ENCODE measurements around the gene CKB.
"Not testable (repeated sequence)": the region's sequence is repeated elsewhere in the genome, so short reads cannot be mapped to it uniquely, and the experiment has no call there.

The CKB gene

DNA sequence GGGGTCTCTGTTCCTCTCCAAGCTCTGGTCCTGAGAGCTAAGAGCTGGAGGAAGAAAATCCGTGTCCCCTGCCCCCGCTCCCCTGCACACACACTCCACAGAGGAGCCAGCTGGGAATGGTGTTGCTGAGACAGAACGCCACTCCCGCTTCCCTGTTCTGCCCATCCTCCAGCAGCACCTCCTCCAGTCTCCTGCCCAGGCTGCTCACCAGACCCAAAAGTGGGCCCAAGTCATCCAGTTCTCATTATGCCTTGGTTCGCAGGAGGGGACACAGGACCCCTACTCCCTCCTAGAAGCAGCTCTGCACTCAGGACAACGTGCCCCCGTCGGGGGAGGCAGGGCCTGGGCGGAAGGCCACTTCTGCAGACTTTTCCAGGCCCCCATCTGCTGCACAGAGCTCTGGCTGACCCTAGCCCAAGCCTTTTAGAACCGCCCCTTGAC lies 5.5 kb upstream of the CKB start:
- no peak for DNase-seq (ENCODE audit: low read depth in 1 of 2, low spot score in 1 of 2)

- DNase-seq (ENCODE audit: low read depth in 1 of 2, low spot score in 1 of 2) = no peak
Measured at GRCh38 chr14:103527408-103528145, 4.9 kb upstream of the CKB start.

DNA sequence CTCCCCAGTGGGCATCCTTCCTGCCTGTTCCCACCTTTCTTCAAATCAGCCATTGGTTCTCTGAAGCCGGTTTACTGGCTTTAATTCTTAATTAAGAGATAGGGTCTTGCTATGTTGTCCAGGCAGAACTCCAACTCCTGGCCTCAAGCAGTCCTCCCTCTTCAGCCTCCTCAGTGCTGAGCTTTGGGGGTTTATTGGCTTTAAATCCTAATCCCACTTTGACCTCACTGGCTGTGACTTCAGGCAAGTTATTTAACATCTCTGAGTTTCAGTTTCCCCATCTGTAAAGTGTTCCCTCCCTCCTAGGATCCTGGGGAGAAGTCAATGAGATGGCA lies 4.3 kb upstream of the CKB start:
- DNase-seq (ENCODE audit: low read depth in 1 of 2, low spot score in 1 of 2) = no peak

- DNase-seq (ENCODE audit: low read depth in 1 of 2, low spot score in 1 of 2) = no peak
Measured at GRCh38 chr14:103526247-103526913, 3.8 kb upstream of the CKB start.

DNA sequence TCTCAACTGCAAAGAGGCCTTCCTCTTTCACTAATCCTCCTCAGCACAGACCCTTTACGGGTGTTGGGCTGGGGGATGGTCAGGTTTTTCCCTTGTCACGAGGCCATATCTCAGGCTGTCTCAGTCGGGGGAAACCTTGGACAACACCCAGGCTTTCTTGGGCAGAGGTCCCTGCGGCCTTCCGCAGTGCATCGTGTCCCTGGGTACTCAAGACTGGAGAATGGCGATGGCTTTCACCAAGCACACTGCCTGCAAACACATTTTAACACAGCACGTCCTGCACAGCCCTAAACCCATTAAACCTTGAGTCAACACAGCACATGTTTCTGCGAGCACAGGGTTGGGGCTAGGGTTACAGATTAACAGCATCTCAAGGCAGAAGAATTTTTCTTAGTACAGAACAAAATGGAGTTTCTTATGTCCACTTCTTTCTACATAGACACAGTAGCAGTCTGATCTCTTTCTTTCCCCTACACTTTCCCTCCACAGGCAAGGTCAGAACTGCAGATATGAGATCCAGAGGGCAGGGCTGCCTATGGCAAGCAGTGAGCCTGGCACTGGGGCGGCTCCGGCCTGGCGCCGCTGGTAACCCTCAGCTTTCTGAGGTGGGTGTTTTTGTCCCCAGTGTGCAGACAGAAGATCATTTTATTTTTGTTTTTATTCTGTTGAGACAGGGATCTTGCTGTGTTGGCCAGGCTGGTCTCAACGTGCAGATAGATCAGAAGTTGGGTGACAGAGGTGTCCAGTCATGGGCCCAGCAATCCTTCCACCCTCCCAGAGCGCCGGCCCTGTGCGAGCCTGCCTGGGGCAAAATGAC lies 3.0 kb upstream of the CKB start:
- not testable (repeated sequence) for DNase-seq (ENCODE audit: low read depth in 1 of 2, low spot score in 1 of 2)

DNA sequence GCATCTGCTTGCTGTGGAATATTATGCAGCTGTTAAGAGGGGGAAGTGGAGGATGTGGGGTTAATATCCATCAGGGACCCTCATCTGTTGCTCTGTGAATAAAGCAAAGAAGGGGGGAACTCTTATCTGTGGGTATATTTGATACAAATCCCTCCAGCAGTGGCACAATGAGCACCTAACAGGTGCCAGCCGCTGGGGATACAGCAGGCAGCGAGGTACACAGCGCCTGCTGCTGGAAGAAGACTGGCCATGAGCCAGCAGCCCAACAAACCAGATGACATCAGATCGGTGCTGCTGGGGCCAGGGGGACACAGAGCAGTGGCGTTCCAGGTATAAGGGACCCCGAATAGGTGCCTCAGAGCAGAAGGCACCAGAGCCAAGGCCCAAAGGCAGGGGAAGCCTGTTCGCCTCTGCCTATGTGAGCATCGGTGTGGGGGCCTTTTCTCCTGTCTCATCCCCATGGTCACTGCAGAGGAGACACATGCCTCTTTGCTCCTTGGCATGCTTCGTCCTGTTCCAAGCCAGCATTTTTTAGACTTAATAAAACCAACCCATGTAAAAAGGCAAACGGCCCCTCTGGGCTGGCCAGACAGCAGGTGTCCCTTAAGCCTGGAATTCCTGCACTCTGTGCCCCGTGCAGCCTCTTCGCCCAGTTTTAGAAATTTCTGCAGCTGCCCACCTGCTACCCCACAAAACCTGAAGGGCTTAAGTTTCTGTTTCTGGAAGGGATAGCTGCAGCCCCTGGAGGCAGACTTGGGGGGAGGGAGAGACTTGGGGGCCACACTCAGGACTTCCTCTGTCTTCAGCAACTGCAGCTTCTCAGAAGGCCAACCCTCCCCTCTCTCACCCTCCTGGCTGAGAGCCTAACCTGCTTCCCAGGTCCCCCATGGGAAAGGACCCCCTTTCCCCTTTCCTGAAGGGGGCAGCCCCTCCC lies 1.6 kb upstream of the CKB start:
- no peak for DNase-seq (ENCODE audit: low read depth in 1 of 2, low spot score in 1 of 2)

DNA sequence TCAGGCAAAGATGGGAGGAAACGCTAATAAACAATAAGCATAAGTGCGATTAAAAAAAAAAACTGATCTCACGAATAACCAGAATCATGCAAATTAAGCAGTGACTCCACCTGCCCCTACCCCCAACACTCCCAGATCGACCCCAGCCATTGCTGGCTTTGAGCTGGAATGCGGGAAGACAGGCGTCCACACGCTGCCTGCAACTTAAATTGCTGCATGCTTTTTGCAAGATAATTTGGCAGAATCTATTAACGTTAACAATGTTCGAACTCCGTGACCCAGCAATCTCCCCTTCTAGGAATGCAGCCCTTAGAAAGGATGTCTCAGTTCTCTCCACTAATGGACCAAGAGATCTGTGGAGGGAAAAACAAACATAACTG lies 935 bp upstream of the CKB start:
- no peak for DNase-seq (ENCODE audit: low read depth in 1 of 2, low spot score in 1 of 2)

GRCh38 chr14:103521951-103522563 lies 573 bp downstream of the CKB start:
- DNase-seq (ENCODE audit: low read depth in 1 of 2, low spot score in 1 of 2) = no peak

DNA sequence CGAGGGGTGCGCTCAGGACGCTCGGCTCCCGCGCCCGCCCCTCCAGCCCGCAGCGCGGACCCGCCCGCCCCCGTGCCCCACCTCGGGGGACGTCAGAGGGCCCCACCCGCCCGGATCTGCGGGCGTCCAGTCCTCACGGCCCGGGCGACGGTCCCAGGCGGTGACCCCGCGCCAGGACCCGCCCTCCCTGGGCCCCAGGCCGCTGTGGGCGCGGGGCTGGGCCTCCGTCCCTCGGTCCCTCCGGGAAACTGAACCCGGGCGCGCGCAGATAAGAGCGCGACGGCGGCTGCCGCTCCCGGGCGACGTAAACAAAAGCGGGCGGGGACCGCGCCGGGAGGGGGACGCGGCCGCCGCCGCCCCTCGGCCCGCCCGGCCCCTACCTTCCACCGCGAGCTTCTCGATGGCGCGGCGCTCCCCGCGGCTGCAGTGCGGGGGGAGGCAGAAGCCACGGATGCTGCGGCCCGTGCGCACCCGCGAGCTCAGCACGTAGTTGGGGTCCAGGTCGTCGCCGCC lies 1.1 kb downstream of the CKB start:
- no peak for DNase-seq (ENCODE audit: low read depth in 1 of 2, low spot score in 1 of 2)

DNA sequence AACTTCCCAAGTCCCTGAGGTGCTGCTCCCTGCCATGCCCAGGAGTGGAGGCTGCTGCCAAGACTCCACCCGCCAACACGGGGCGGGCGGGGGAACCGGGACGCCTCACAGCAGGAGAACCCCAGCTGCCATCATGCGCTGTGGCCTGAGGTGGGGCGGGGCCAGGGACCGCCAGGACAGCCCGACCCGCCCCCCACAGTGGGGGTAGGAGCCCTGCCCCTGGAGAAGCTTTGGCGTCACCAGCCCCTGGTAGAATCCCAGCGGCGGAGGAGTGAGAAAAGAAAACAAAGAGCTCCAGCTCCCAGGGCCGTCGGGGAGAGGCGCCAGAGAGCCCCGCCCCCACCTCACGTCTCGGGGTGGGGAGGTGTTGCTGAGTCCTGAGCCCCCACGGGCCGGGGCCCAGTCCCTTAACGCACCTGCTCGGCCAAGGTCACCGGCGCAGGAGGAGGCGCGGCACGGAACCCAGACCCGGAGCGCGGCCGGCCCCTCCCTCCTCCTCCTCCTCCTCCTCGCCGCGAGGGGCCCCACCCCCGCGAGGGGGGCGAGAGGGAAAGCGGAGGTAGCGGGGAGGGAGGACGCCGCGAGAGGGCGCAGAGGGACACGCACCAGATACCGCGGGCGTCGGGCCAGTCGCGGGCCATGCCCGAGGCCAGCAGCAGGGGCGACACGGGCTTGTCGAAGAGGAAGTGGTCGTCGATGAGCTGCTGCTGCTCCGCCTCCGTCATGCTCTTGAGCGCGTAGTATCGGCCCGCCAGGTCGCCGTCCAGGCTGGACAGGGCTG lies 1.8 kb downstream of the CKB start:
- peak; percentile 38 to 52 for DNase-seq (ENCODE audit: low read depth in 1 of 2, low spot score in 1 of 2)

GRCh38 chr14:103520269-103520656 lies 2.4 kb downstream of the CKB start:
- no peak for DNase-seq (ENCODE audit: low read depth in 1 of 2, low spot score in 1 of 2)

GRCh38 chr14:103519837-103520212 lies 2.8 kb downstream of the CKB start:
- DNase-seq (ENCODE audit: low read depth in 1 of 2, low spot score in 1 of 2) = no peak

DNA sequence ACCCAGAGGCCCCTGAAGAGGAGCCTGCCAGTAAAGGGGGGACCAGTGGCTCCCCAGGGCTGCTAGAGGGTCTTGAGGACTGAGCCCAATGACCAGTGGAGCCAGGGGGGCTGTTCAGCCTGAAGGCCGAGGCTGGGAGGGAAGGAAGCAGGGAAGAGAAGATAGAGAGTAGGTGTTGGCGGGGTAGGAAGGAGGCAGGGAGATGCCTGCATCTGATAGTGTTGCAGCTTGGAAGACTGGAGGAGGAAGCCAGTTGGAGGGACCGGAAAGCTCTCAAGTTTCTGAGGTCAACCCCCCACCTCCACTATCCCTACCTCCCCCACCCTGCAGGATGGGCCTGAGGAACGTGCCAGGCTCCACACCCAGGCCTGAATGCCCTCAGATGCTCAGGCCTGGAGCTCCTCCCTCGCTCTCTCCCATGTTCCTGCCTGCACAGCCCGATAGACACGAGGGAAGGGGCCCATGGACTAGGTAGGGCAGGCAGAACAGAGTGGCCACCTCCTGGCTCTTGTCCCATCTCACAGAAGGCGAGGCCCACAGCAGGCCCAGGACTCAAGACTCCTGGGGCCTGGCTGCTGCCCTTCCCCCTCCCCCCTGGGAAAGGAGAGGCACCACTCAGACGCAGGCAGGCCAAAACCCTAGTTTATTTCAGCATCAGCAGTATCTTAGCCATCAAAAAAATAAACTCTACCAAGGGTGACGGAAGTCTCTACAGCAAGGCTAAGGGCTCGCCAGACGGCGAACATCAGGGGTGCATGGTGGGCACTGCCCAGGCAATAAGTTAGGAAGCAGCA lies 3.4 kb downstream of the CKB start:
- DNase-seq (ENCODE audit: low read depth in 1 of 2, low spot score in 1 of 2) = no peak

GRCh38 chr14:103518422-103519042 lies 4.1 kb downstream of the CKB start:
- peak; percentile 26 to 50 for DNase-seq (ENCODE audit: low read depth in 1 of 2, low spot score in 1 of 2)

GRCh38 chr14:103517721-103518421 lies 4.8 kb downstream of the CKB start:
- DNase-seq (ENCODE audit: low read depth in 1 of 2, low spot score in 1 of 2) = no peak

GRCh38 chr14:103517174-103517566 lies 5.5 kb downstream of the CKB start:
- DNase-seq (ENCODE audit: low read depth in 1 of 2, low spot score in 1 of 2) = no peak

GRCh38 chr14:103516426-103517173 lies 6.0 kb downstream of the CKB start:
- DNase-seq (ENCODE audit: low read depth in 1 of 2, low spot score in 1 of 2) = no peak

Measured in stimulated activated CD4-positive, alpha-beta T cell treated with anti-CD3 and anti-CD28 coated beads, Interleukin-15, amount 100 ng/mL, for 1 hour (primary cell).